ENCODE data around the gene LDHD. TPM values are rescaled to one million over a fixed set of nuclear protein-coding genes. Genes with fewer than 3 reads are reported as not detected.

The LDHD gene
- polyA plus RNA-seq, 1 donor (not counting 4 experiments of a cell fraction or from before 2014, with no cell fraction given) = 0.34 TPM

- Histone ChIP-seq H3K9ac (ENCODE audit: control insufficient read depth, extremely low read depth, insufficient read depth, low read length) (no peak overlapping the region), H3K4me3 (ENCODE audit: control insufficient read depth in 2 of 3, extremely low read depth in 1 of 3, insufficient read depth in 2 of 3, low read depth in 1 of 3, low read length in 3 of 3) (no peak overlapping the region), H3K9me3 (ENCODE audit: control insufficient read depth, low read depth, low read length) (no peaks in the 10 kb centered on the region), H4K20me1 (ENCODE audit: control insufficient read depth, extremely low read depth, insufficient read depth, low read length) (no peaks in the 10 kb centered on the region), H3K4me2 (ENCODE audit: control insufficient read depth, extremely low read depth, insufficient read depth, low read depth, low read length) (no peak overlapping the region), H3K9me1 (ENCODE audit: control insufficient read depth, extremely low read depth, insufficient read depth, low read length) (peaks cover 12% of the 10 kb centered on the region), H3K36me3 (ENCODE audit: control insufficient read depth in 2 of 2, extremely low read depth in 1 of 2, insufficient read depth in 2 of 2, low read length in 2 of 2) (peaks cover 2 to 7% of the 10 kb centered on the region in 2 experiments), H3K79me2 (ENCODE audit: control insufficient read depth, insufficient read depth, low read length) (no peaks in the 10 kb centered on the region), H3K4me1 (ENCODE audit: control insufficient read depth, extremely low read depth, insufficient read depth, low read length) (peaks cover 38% of the 10 kb centered on the region), H3K27ac (ENCODE audit: control insufficient read depth, insufficient read depth, low read length) (no peak overlapping the region), H3K27me3 (ENCODE audit: control insufficient read depth, extremely low read depth, insufficient read depth, low read length) (no peaks in the 10 kb centered on the region), H2AFZ (ENCODE audit: control insufficient read depth, low read length) (no peak overlapping the region)
- DNase-seq (ENCODE audit: low read depth, low spot score) (no peak), FAIRE-seq (peak; percentile 13)
- dilution Hi-C loops (cut with MboI; ENCODE audit: extremely low pct_ligation_motif_present, low sequenced_read_pairs) = no loop called here
- TF ChIP-seq, protein P1, sequence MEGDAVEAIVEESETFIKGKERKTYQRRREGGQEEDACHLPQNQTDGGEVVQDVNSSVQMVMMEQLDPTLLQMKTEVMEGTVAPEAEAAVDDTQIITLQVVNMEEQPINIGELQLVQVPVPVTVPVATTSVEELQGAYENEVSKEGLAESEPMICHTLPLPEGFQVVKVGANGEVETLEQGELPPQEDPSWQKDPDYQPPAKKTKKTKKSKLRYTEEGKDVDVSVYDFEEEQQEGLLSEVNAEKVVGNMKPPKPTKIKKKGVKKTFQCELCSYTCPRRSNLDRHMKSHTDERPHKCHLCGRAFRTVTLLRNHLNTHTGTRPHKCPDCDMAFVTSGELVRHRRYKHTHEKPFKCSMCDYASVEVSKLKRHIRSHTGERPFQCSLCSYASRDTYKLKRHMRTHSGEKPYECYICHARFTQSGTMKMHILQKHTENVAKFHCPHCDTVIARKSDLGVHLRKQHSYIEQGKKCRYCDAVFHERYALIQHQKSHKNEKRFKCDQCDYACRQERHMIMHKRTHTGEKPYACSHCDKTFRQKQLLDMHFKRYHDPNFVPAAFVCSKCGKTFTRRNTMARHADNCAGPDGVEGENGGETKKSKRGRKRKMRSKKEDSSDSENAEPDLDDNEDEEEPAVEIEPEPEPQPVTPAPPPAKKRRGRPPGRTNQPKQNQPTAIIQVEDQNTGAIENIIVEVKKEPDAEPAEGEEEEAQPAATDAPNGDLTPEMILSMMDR (optimal IDR thresholded peaks at IDR 0.05 in 1 of 3, IDR thresholded peaks at IDR 0.05 in 1 of 3, conservative IDR thresholded peaks at IDR 0.05 in 1 of 3; ENCODE audit: extremely low read depth in 1 of 3, insufficient read depth in 2 of 3, low read length in 3 of 3) = no peak
- no peak for TF ChIP-seq EZH2 (IDR thresholded peaks at IDR 0.05; ENCODE audit: low read length)
These were observed 17.4 kb downstream of the LDHD start for GRCh38 chr16:75099075-75099667.

DNA sequence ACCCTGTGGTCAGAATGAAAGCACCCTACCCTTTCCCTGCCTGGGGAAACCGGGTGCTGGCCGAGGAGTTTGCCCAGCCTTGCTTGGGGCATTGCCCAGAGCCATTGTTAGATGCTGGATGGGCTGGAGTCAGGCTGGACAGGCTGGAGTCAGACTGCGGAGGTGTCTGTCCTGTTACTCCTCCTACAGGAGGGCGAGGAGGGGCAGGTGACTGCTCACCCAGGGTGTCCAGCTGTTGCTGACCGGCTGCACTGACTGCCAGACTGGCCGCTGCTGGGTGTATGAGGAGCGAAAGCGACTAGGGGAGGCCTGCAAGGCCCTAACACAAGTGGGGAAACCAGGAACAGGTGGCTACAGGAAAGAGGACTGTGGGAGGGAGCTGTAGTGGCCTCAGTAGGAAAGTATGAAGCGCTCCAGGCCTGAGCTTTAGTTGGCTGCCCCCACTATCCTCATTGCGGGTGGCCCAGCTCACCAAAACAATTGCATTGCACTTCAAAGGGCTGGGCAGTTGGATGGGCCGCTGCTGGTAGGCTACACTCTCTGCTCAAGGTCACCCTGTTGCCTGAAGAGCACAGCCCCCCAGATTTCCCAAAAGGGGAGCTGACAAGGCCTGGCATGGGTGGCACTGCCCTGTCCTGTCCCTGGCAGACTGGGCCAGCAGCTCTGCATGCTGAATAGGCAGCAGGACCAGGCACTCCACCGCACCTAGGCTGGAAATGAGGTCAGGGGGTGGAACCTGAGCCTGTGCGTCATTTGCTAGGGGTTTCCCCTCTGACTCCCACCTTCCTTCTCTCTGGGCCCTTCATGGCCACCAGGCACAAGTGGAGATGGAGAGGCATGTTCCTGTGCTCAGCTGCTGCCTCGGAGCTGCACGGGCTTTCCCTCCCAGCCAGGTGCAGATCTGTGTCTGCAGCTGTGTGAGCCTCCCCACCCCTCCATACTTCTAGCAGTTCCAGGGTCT is 18.4 kb downstream of the LDHD start:
- no peak overlapping the region for H3K4me2 ChIP-seq (ENCODE audit: control insufficient read depth, extremely low read depth, insufficient read depth, low read depth, low read length)
- H4K20me1 ChIP-seq (ENCODE audit: control insufficient read depth, extremely low read depth, insufficient read depth, low read length) = no peaks in the 10 kb centered on the region
- FAIRE-seq (no peak), DNase-seq (ENCODE audit: low read depth, low spot score) (no peak)
- dilution Hi-C loops (cut with MboI; ENCODE audit: extremely low pct_ligation_motif_present, low sequenced_read_pairs) = no loop called here
- no peaks in the 10 kb centered on the region for H3K79me2 ChIP-seq (ENCODE audit: control insufficient read depth, insufficient read depth, low read length)
- no peak overlapping the region for H3K27ac ChIP-seq (ENCODE audit: control insufficient read depth, insufficient read depth, low read length)
- H3K27me3 ChIP-seq (ENCODE audit: control insufficient read depth, extremely low read depth, insufficient read depth, low read length) = no peaks in the 10 kb centered on the region
- H3K4me3 ChIP-seq (ENCODE audit: control insufficient read depth in 2 of 3, extremely low read depth in 1 of 3, insufficient read depth in 2 of 3, low read depth in 1 of 3, low read length in 3 of 3) = no peak overlapping the region
- H3K9me1 ChIP-seq (ENCODE audit: control insufficient read depth, extremely low read depth, insufficient read depth, low read length) = peaks cover 12% of the 10 kb centered on the region
- no peak overlapping the region for H2AFZ ChIP-seq (ENCODE audit: control insufficient read depth, low read length)
- H3K9me3 ChIP-seq (ENCODE audit: control insufficient read depth, low read depth, low read length) = no peaks in the 10 kb centered on the region
- peaks cover 2 to 7% of the 10 kb centered on the region in 2 experiments for H3K36me3 ChIP-seq (ENCODE audit: control insufficient read depth in 2 of 2, extremely low read depth in 1 of 2, insufficient read depth in 2 of 2, low read length in 2 of 2)
- peaks cover 38% of the 10 kb centered on the region for H3K4me1 ChIP-seq (ENCODE audit: control insufficient read depth, extremely low read depth, insufficient read depth, low read length)
- no peak overlapping the region for H3K9ac ChIP-seq (ENCODE audit: control insufficient read depth, extremely low read depth, insufficient read depth, low read length)
- TF ChIP-seq, protein P1 (optimal IDR thresholded peaks at IDR 0.05 in 1 of 3, IDR thresholded peaks at IDR 0.05 in 1 of 3, conservative IDR thresholded peaks at IDR 0.05 in 1 of 3; ENCODE audit: extremely low read depth in 1 of 3, insufficient read depth in 2 of 3, low read length in 3 of 3) = no peak
- TF ChIP-seq EZH2 (IDR thresholded peaks at IDR 0.05; ENCODE audit: low read length) = no peak

Data from keratinocyte (primary cell).